Activated CD4-positive, alpha-beta T cell treated with anti-CD3 and anti-CD28 coated beads, Interleukin-2, amount 50 U/mL, for 24 hours (primary cell): ENCODE data around the gene TFE3.
"Not testable (repeated sequence)": the region's sequence is repeated elsewhere in the genome, so short reads cannot be mapped to it uniquely, and the experiment has no call there.

ENCODE experiments used
- DNase-seq, 2 donors: peaks; one replicate each; pipeline ENCODE4 v3.0.0-alpha.2; 2020; ENCODE audit warnings: low read depth in 1 of 2, low spot score in 1 of 2

Gene TFE3

GRCh38 chrX:49001521-49002090, 41.6 kb downstream of the TFE3 start:
- DNase-seq = peak in 1 of 2 donors; percentile 19

GRCh38 chrX:49000636-49001035, 42.5 kb downstream of the TFE3 start:
- DNase-seq = no peak

GRCh38 chrX:48999030-48999429, 44.1 kb downstream of the TFE3 start:
- DNase-seq = no peak

- DNase-seq = no peak
These were observed 44.8 kb downstream of the TFE3 start for GRCh38 chrX:48998391-48998790.

- no peak for DNase-seq
These were observed 45.3 kb downstream of the TFE3 start for GRCh38 chrX:48997865-48998264.

GRCh38 chrX:48997455-48997854, 45.7 kb downstream of the TFE3 start:
- no peak for DNase-seq

GRCh38 chrX:48996969-48997368, 46.2 kb downstream of the TFE3 start:
- DNase-seq = no peak

- DNase-seq = no peak
These were observed 50.8 kb downstream of the TFE3 start for GRCh38 chrX:48992341-48992740.

- no peak for DNase-seq
These were observed 53.7 kb downstream of the TFE3 start for GRCh38 chrX:48989483-48989882.

- DNase-seq = no peak
These were observed 59.3 kb downstream of the TFE3 start for GRCh38 chrX:48983896-48984295.

GRCh38 chrX:48983081-48983480, 60.1 kb downstream of the TFE3 start:
- DNase-seq = no peak

- DNase-seq = no peak
These were observed 62.0 kb downstream of the TFE3 start for GRCh38 chrX:48981178-48981577.

- DNase-seq = not testable (repeated sequence)
These were observed 62.8 kb downstream of the TFE3 start for GRCh38 chrX:48980341-48980740.
